ENCODE results near the gene SCYL3.
"Not testable (repeated sequence)": the region's sequence is repeated elsewhere in the genome, so short reads cannot be mapped to it uniquely, and the experiment has no call there.

Gene SCYL3

DNA sequence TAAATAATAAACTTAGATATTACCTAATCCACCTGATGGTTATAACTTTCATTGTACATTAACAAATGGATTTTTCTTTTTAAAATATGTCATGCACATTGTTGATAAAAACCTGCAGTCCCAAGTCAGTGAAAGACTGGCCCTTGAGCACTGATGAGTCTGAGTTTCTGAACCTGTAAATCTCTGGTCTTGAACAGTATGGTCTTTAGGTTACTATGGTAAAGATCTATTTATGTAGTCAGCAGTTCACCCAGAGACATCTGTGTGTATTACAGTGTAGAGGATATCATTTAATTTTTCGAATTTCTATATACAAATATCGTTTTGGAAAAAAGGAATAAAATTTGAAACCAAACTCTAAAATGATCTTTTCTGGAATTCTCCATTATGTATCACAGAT lies 30.4 kb upstream of the SCYL3 start:
- Histone ChIP-seq H3K4me1 (ENCODE audit: control insufficient read depth in 5 of 5, insufficient read depth in 5 of 5, low read length in 5 of 5) (no peaks in the 10 kb centered on the region), H3K27ac (ENCODE audit: low read depth, low read length) (no peak overlapping the region), H3K36me3 (ENCODE audit: control insufficient read depth in 5 of 5, insufficient read depth in 5 of 5, low read length in 5 of 5) (peaks cover under 1 to 11% (median 7%) of the 10 kb centered on the region in 5 donors), H3K9ac (ENCODE audit: low read length in 5 of 5) (no peak overlapping the region), H3K27me3 (ENCODE audit: control insufficient read depth in 5 of 5, insufficient read depth in 4 of 5, low read length in 5 of 5) (no peaks in the 10 kb centered on the region), H3K9me3 (ENCODE audit: control insufficient read depth in 5 of 5, low read length in 5 of 5) (no peaks in the 10 kb centered on the region), H3K4me3 (ENCODE audit: low read depth in 1 of 5, low read length in 5 of 5) (no peak overlapping the region)

GRCh38 chr1:169921080-169921479 lies 27.4 kb upstream of the SCYL3 start:
- Histone ChIP-seq H3K27me3 (ENCODE audit: control insufficient read depth in 5 of 5, insufficient read depth in 4 of 5, low read length in 5 of 5) (no peaks in the 10 kb centered on the region), H3K36me3 (ENCODE audit: control insufficient read depth in 5 of 5, insufficient read depth in 5 of 5, low read length in 5 of 5) (peaks cover 2 to 18% (median 7%) of the 10 kb centered on the region in 5 donors), H3K4me1 (ENCODE audit: control insufficient read depth in 5 of 5, insufficient read depth in 5 of 5, low read length in 5 of 5) (no peaks in the 10 kb centered on the region), H3K9ac (ENCODE audit: low read length in 5 of 5) (no peak overlapping the region), H3K4me3 (ENCODE audit: low read depth in 1 of 5, low read length in 5 of 5) (no peak overlapping the region), H3K9me3 (ENCODE audit: control insufficient read depth in 5 of 5, low read length in 5 of 5) (no peaks in the 10 kb centered on the region), H3K27ac (ENCODE audit: low read depth, low read length) (no peak overlapping the region)

- H3K9ac ChIP-seq (ENCODE audit: low read length in 5 of 5), result no peak overlapping the region
- H3K9me3 ChIP-seq (ENCODE audit: control insufficient read depth in 5 of 5, low read length in 5 of 5), result no peaks in the 10 kb centered on the region
- peaks cover 2 to 17% (median 5%) of the 10 kb centered on the region in 5 donors for H3K36me3 ChIP-seq (ENCODE audit: control insufficient read depth in 5 of 5, insufficient read depth in 5 of 5, low read length in 5 of 5)
- H3K27me3 ChIP-seq (ENCODE audit: control insufficient read depth in 5 of 5, insufficient read depth in 4 of 5, low read length in 5 of 5), result peaks cover 0 to 6% (median 0%) of the 10 kb centered on the region in 5 donors
- no peak overlapping the region for H3K4me3 ChIP-seq (ENCODE audit: low read depth in 1 of 5, low read length in 5 of 5)
- H3K4me1 ChIP-seq (ENCODE audit: control insufficient read depth in 5 of 5, insufficient read depth in 5 of 5, low read length in 5 of 5), result peaks cover 0 to 6% (median 0%) of the 10 kb centered on the region in 5 donors
- H3K27ac ChIP-seq (ENCODE audit: low read depth, low read length), result no peak overlapping the region
These were observed 25.2 kb upstream of the SCYL3 start for GRCh38 chr1:169918927-169919326.

- not testable (repeated sequence) for H3K9ac ChIP-seq (ENCODE audit: low read length in 5 of 5); H3K27ac ChIP-seq (ENCODE audit: low read depth, low read length); H3K9me3 ChIP-seq (ENCODE audit: control insufficient read depth in 5 of 5, low read length in 5 of 5); H3K4me1 ChIP-seq (ENCODE audit: control insufficient read depth in 5 of 5, insufficient read depth in 5 of 5, low read length in 5 of 5); H3K27me3 ChIP-seq (ENCODE audit: control insufficient read depth in 5 of 5, insufficient read depth in 4 of 5, low read length in 5 of 5); H3K4me3 ChIP-seq (ENCODE audit: low read depth in 1 of 5, low read length in 5 of 5)
- H3K36me3 ChIP-seq (ENCODE audit: control insufficient read depth in 5 of 5, insufficient read depth in 5 of 5, low read length in 5 of 5), result peaks cover 2 to 17% (median 5%) of the 10 kb centered on the region in 5 donors
These were observed 24.5 kb upstream of the SCYL3 start for GRCh38 chr1:169918220-169918619.

DNA sequence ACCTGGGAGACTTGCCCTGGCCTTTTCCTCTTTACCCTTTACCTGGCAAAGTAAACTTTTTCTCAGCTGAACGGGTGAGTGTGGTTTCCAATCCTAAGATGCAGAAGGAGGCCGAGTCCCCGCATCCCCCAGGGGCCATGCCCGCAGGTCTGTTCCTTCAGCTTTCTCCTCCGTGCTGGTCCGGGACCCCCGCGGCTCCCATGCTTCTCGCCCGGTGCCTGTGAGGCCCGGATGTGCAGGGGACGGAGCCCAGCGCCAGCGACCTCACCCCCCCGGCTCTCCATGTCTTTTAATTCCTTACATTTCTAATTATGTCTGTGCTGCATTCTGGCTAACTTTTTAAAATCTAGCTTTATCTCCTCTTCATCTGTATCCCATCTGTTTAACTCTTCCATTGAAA lies 21.5 kb upstream of the SCYL3 start:
- peaks cover 0 to 15% (median 5%) of the 10 kb centered on the region in 5 donors for H3K36me3 ChIP-seq (ENCODE audit: control insufficient read depth in 5 of 5, insufficient read depth in 5 of 5, low read length in 5 of 5)
- peaks cover 0 to 6% (median 0%) of the 10 kb centered on the region in 5 donors for H3K27me3 ChIP-seq (ENCODE audit: control insufficient read depth in 5 of 5, insufficient read depth in 4 of 5, low read length in 5 of 5)
- H3K4me1 ChIP-seq (ENCODE audit: control insufficient read depth in 5 of 5, insufficient read depth in 5 of 5, low read length in 5 of 5), result peaks cover 0 to 6% (median 0%) of the 10 kb centered on the region in 5 donors
- no peak overlapping the region for H3K9ac ChIP-seq (ENCODE audit: low read length in 5 of 5)
- H3K27ac ChIP-seq (ENCODE audit: low read depth, low read length), result no peak overlapping the region
- no peak overlapping the region for H3K4me3 ChIP-seq (ENCODE audit: low read depth in 1 of 5, low read length in 5 of 5)
- no peaks in the 10 kb centered on the region for H3K9me3 ChIP-seq (ENCODE audit: control insufficient read depth in 5 of 5, low read length in 5 of 5)

GRCh38 chr1:169914531-169914930 lies 20.8 kb upstream of the SCYL3 start:
- Histone ChIP-seq H3K36me3 (ENCODE audit: control insufficient read depth in 5 of 5, insufficient read depth in 5 of 5, low read length in 5 of 5) (peaks cover 0 to 14% (median 5%) of the 10 kb centered on the region in 5 donors), H3K9me3 (ENCODE audit: control insufficient read depth in 5 of 5, low read length in 5 of 5) (no peaks in the 10 kb centered on the region), H3K27ac (ENCODE audit: low read depth, low read length) (no peak overlapping the region), H3K4me1 (ENCODE audit: control insufficient read depth in 5 of 5, insufficient read depth in 5 of 5, low read length in 5 of 5) (peaks cover 0 to 6% (median 0%) of the 10 kb centered on the region in 5 donors), H3K9ac (ENCODE audit: low read length in 5 of 5) (no peak overlapping the region), H3K4me3 (ENCODE audit: low read depth in 1 of 5, low read length in 5 of 5) (no peak overlapping the region), H3K27me3 (ENCODE audit: control insufficient read depth in 5 of 5, insufficient read depth in 4 of 5, low read length in 5 of 5) (peaks cover 0 to 6% (median 0%) of the 10 kb centered on the region in 5 donors)

- Histone ChIP-seq H3K36me3 (ENCODE audit: control insufficient read depth in 5 of 5, insufficient read depth in 5 of 5, low read length in 5 of 5) (no peaks in the 10 kb centered on the region), H3K27me3 (ENCODE audit: control insufficient read depth in 5 of 5, insufficient read depth in 4 of 5, low read length in 5 of 5) (no peaks in the 10 kb centered on the region), H3K9me3 (ENCODE audit: control insufficient read depth in 5 of 5, low read length in 5 of 5) (no peaks in the 10 kb centered on the region), H3K9ac (ENCODE audit: low read length in 5 of 5) (no peak overlapping the region), H3K27ac (ENCODE audit: low read depth, low read length) (no peak overlapping the region), H3K4me3 (ENCODE audit: low read depth in 1 of 5, low read length in 5 of 5) (no peak overlapping the region), H3K4me1 (ENCODE audit: control insufficient read depth in 5 of 5, insufficient read depth in 5 of 5, low read length in 5 of 5) (peaks cover 0 to 5% (median 0%) of the 10 kb centered on the region in 5 donors)
These were observed 15.8 kb upstream of the SCYL3 start for GRCh38 chr1:169909499-169909898.

DNA sequence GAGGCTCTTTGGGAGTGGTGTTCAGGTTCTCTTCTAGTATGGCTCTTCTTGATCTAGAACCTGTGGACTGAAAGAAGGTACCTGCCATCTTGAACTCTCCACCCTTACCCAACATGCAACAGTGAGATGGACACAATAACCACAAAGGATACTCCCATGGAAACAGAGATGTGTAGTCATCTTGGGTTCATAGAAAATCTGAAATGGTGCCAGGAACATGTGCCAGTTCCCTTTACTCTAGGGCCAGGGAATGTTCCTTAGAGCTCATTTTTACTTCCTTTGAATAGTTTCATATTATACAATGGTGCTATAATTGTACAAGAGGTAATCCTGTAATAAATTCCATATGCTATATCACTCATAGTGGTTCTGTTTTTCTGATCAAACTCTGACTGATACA lies 13.2 kb upstream of the SCYL3 start:
- no peak overlapping the region for H3K9ac ChIP-seq (ENCODE audit: low read length in 5 of 5)
- no peaks in the 10 kb centered on the region for H3K36me3 ChIP-seq (ENCODE audit: control insufficient read depth in 5 of 5, insufficient read depth in 5 of 5, low read length in 5 of 5)
- peaks cover 0 to 3% (median 0%) of the 10 kb centered on the region in 5 donors for H3K27me3 ChIP-seq (ENCODE audit: control insufficient read depth in 5 of 5, insufficient read depth in 4 of 5, low read length in 5 of 5)
- no peaks in the 10 kb centered on the region for H3K9me3 ChIP-seq (ENCODE audit: control insufficient read depth in 5 of 5, low read length in 5 of 5)
- no peak overlapping the region for H3K4me3 ChIP-seq (ENCODE audit: low read depth in 1 of 5, low read length in 5 of 5)
- peaks cover 0 to 5% (median 0%) of the 10 kb centered on the region in 5 donors for H3K4me1 ChIP-seq (ENCODE audit: control insufficient read depth in 5 of 5, insufficient read depth in 5 of 5, low read length in 5 of 5)
- no peak overlapping the region for H3K27ac ChIP-seq (ENCODE audit: low read depth, low read length)

DNA sequence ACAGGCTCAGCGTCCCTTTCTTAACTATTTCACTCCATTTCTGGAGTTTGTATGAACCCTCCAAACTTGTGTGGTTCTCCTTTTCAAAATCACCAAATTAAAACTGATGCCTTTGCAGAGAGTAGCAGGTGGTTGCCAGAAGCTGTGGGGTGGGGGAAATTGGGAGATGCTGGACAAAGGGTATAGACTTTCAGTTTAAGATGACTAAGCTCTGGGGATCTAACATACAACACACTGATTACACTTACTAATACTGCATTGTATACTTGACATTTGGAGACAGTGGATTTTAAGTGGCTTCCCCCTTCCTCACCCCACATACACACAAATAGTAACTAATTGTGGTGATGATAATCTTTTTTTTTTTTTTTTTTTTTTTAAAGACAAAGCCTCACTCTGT lies 11.1 kb upstream of the SCYL3 start:
- H3K4me3 ChIP-seq (ENCODE audit: low read depth in 1 of 5, low read length in 5 of 5), result no peak overlapping the region
- no peaks in the 10 kb centered on the region for H3K36me3 ChIP-seq (ENCODE audit: control insufficient read depth in 5 of 5, insufficient read depth in 5 of 5, low read length in 5 of 5)
- H3K4me1 ChIP-seq (ENCODE audit: control insufficient read depth in 5 of 5, insufficient read depth in 5 of 5, low read length in 5 of 5), result peaks cover 0 to 5% (median 0%) of the 10 kb centered on the region in 5 donors
- H3K9ac ChIP-seq (ENCODE audit: low read length in 5 of 5), result no peak overlapping the region
- H3K27ac ChIP-seq (ENCODE audit: low read depth, low read length), result no peak overlapping the region
- peaks cover 0 to 3% (median 0%) of the 10 kb centered on the region in 5 donors for H3K27me3 ChIP-seq (ENCODE audit: control insufficient read depth in 5 of 5, insufficient read depth in 4 of 5, low read length in 5 of 5)
- H3K9me3 ChIP-seq (ENCODE audit: control insufficient read depth in 5 of 5, low read length in 5 of 5), result no peaks in the 10 kb centered on the region

GRCh38 chr1:169902751-169903150 lies 9.1 kb upstream of the SCYL3 start:
- Histone ChIP-seq H3K4me3 (ENCODE audit: low read depth in 1 of 5, low read length in 5 of 5) (no peak overlapping the region), H3K36me3 (ENCODE audit: control insufficient read depth in 5 of 5, insufficient read depth in 5 of 5, low read length in 5 of 5) (no peaks in the 10 kb centered on the region), H3K27me3 (ENCODE audit: control insufficient read depth in 5 of 5, insufficient read depth in 4 of 5, low read length in 5 of 5) (peaks cover 0 to 3% (median 0%) of the 10 kb centered on the region in 5 donors), H3K27ac (ENCODE audit: low read depth, low read length) (no peak overlapping the region), H3K9me3 (ENCODE audit: control insufficient read depth in 5 of 5, low read length in 5 of 5) (no peaks in the 10 kb centered on the region), H3K9ac (ENCODE audit: low read length in 5 of 5) (no peak overlapping the region), H3K4me1 (ENCODE audit: control insufficient read depth in 5 of 5, insufficient read depth in 5 of 5, low read length in 5 of 5) (peaks cover 0 to 5% (median 0%) of the 10 kb centered on the region in 5 donors)
